NCI-H1105 treated with DMSO at 0.1 percent for 48 hours (cell line): ENCODE data around the gene C11orf42.

ENCODE experiments used
- DNase-seq: peaks from one replicate; lab custom pipeline; 2025; lab: John Stamatoyannopoulos, UW

Gene C11orf42

GRCh38 chr11:6205366-6205765 is at the start of gene C11orf42:
C11orf42 (plus strand) TSS chr11:6205557; CDS start chr11:6205616, 59 bp downstream.
- DNase-seq: no peak

- no peak for DNase-seq
These were observed 48.6 kb upstream of the C11orf42 start for GRCh38 chr11:6156628-6157359.

GRCh38 chr11:6170226-6170625 is 35.1 kb upstream of the C11orf42 start, which contains the start of gene OR52B2:
OR52B2 (minus strand) TSS chr11:6170326; CDS start chr11:6170326, 0 bp downstream.
- no peak for DNase-seq

GRCh38 chr11:6175440-6175839 is 29.9 kb upstream of the C11orf42 start:
- no peak for DNase-seq

GRCh38 chr11:6191742-6192141 is 13.6 kb upstream of the C11orf42 start:
- DNase-seq: no peak

- no peak for DNase-seq
These were observed 11.2 kb upstream of the C11orf42 start for GRCh38 chr11:6194065-6194581.

GRCh38 chr11:6196396-6196795 is 9.0 kb upstream of the C11orf42 start:
- DNase-seq: no peak

- no peak for DNase-seq
These were observed 7.7 kb upstream of the C11orf42 start for GRCh38 chr11:6197466-6198200.

GRCh38 chr11:6199174-6199810 is 6.1 kb upstream of the C11orf42 start, which contains the start of gene OR52W1:
OR52W1 (plus strand) TSS chr11:6199224; CDS start chr11:6199224, 0 bp downstream.
- DNase-seq: no peak

GRCh38 chr11:6200975-6201374 is 4.4 kb upstream of the C11orf42 start:
- DNase-seq: no peak

GRCh38 chr11:6201481-6201880 is 3.9 kb upstream of the C11orf42 start:
- no peak for DNase-seq

GRCh38 chr11:6202041-6202440 is 3.3 kb upstream of the C11orf42 start:
- no peak for DNase-seq

GRCh38 chr11:6203327-6203726 is 2.0 kb upstream of the C11orf42 start:
- no peak for DNase-seq

- no peak for DNase-seq
These were observed 651 bp upstream of the C11orf42 start for GRCh38 chr11:6204706-6205105.

GRCh38 chr11:6206456-6207180 is 1.3 kb downstream of the C11orf42 start:
- DNase-seq: no peak

GRCh38 chr11:6209801-6210200 is 4.4 kb downstream of the C11orf42 start:
- no peak for DNase-seq

GRCh38 chr11:6210274-6210955 is 5.1 kb downstream of the C11orf42 start:
- no peak for DNase-seq

- no peak for DNase-seq
These were observed 9.2 kb downstream of the C11orf42 start for GRCh38 chr11:6214530-6214929.

GRCh38 chr11:6216501-6216900 is 11.1 kb downstream of the C11orf42 start:
- no peak for DNase-seq

- no peak for DNase-seq
These were observed 12.4 kb downstream of the C11orf42 start for GRCh38 chr11:6217722-6218121.

- no peak for DNase-seq
These were observed 14.0 kb downstream of the C11orf42 start for GRCh38 chr11:6219359-6219758.
